Astrocyte (in vitro differentiated cells and primary cell): ENCODE results near the gene ERO1A.

Experiments used
- CTCF ChIP-seq: IDR thresholded peaks from 2 replicates; pipeline ENCODE4 v1.5.1; 2011; ENCODE audit warnings: low read depth, mild to moderate bottlenecking, inconsistent platforms, low read length, moderate library complexity; ENCODE audit not compliant: insufficient read depth
- EZH2 ChIP-seq: IDR thresholded peaks from 2 replicates; pipeline ENCODE4 v1.6.1; 2012; ENCODE audit warnings: mild to moderate bottlenecking, low read length, inconsistent platforms; ENCODE audit not compliant: insufficient read depth

- TF ChIP-seq CTCF, result no peak
- TF ChIP-seq EZH2, result no peak
Observed at GRCh38 chr14:52686176-52686575, 9.2 kb downstream of the ERO1A start.
